ENCODE data around the gene NFATC2.

Gene NFATC2

GRCh38 chr20:51423810-51424209 is 118.7 kb downstream of the NFATC2 start:
- H3K4me3 ChIP-seq (ENCODE audit: low read depth, low read length): no peak overlapping the region
- H3K36me3 ChIP-seq (ENCODE audit: control insufficient read depth in 2 of 2, insufficient read depth in 1 of 2, low read length in 2 of 2): no peaks in the 10 kb centered on the region
- TF ChIP-seq ZNF596 (tag by site-specific recombination; IDR thresholded peaks at IDR 0.05): no peak
- no peak for TF ChIP-seq ZNF571 (tag by site-specific recombination; IDR thresholded peaks at IDR 0.05)
- H3K27ac ChIP-seq (ENCODE audit: extremely low read depth, low read depth, low read length): no peak overlapping the region
- no peaks in the 10 kb centered on the region for H3K4me1 ChIP-seq (ENCODE audit: control insufficient read depth, insufficient read depth, low read length)
- no peaks in the 10 kb centered on the region for H3K9me3 ChIP-seq (ENCODE audit: control insufficient read depth, insufficient read depth, low read depth, low read length)
- ChIA-PET POLR2A (no interaction called here), CTCF (no interaction called here)

GRCh38 chr20:51423290-51423667 is 119.2 kb downstream of the NFATC2 start:
- H3K9me3 ChIP-seq (ENCODE audit: control insufficient read depth, insufficient read depth, low read depth, low read length): no peaks in the 10 kb centered on the region
- H3K4me1 ChIP-seq (ENCODE audit: control insufficient read depth, insufficient read depth, low read length): no peaks in the 10 kb centered on the region
- POLR2A ChIA-PET: no interaction called here
- TF ChIP-seq ZNF501 (tag by site-specific recombination; IDR thresholded peaks at IDR 0.05) (no peak), ATF2 (tag by site-specific recombination; IDR thresholded peaks at IDR 0.05; ENCODE audit: low read depth) (no peak), ZNF398 (tag by site-specific recombination; IDR thresholded peaks at IDR 0.05) (no peak), ZNF610 (tag by site-specific recombination; IDR thresholded peaks at IDR 0.05; ENCODE audit: borderline replicate concordance) (no peak), CTCF (tag by site-specific recombination; IDR thresholded peaks at IDR 0.05) (no peak), ZNF791 (tag by site-specific recombination; IDR thresholded peaks at IDR 0.05) (no peak), TSHZ1 (tag by site-specific recombination; IDR thresholded peaks at IDR 0.05; ENCODE audit: borderline replicate concordance) (no peak), ZNF391 (tag by site-specific recombination; IDR thresholded peaks at IDR 0.05; ENCODE audit: borderline replicate concordance, low read depth) (no peak), RBAK (tag by site-specific recombination; IDR thresholded peaks at IDR 0.05) (no peak), YY1 (tag by site-specific recombination; IDR thresholded peaks at IDR 0.05) (no peak), ZBTB26 (tag by site-specific recombination; optimal IDR thresholded peaks at IDR 0.05) (no peak), GLIS2 (tag by site-specific recombination; IDR thresholded peaks at IDR 0.05) (no peak), ZNF624 (tag by site-specific recombination; IDR thresholded peaks at IDR 0.05) (no peak), ZNF747 (tag by site-specific recombination; IDR thresholded peaks at IDR 0.05) (no peak), ZNF148 (tag by site-specific recombination; IDR thresholded peaks at IDR 0.05; ENCODE audit: borderline replicate concordance) (no peak), ZNF138 (tag by site-specific recombination; IDR thresholded peaks at IDR 0.05; ENCODE audit: borderline replicate concordance) (no peak), ZNF19 (tag by site-specific recombination; IDR thresholded peaks at IDR 0.05; ENCODE audit: low read depth) (no peak)
- H3K36me3 ChIP-seq (ENCODE audit: control insufficient read depth in 2 of 2, insufficient read depth in 1 of 2, low read length in 2 of 2): no peaks in the 10 kb centered on the region
- CTCF ChIA-PET: no interaction called here
- no peak overlapping the region for H3K27ac ChIP-seq (ENCODE audit: extremely low read depth, low read depth, low read length)
- H3K4me3 ChIP-seq (ENCODE audit: low read depth, low read length): no peak overlapping the region

Data from HEK293 (cell line).